K562 (cell line): Measurements from ENCODE around the gene MBD3L4.
"Not testable (repeated sequence)": the region's sequence is repeated elsewhere in the genome, so short reads cannot be mapped to it uniquely, and the experiment has no call there.

Source experiments
- CHD2 ChIP-seq: IDR thresholded peaks from 2 replicates; pipeline ENCODE4 v1.6.1; 2011; ENCODE audit warnings: low read depth, low read length
- CSDE1 ChIP-seq, 2 experiments: fragments of 450-650 bp; IDR thresholded peaks; 2 replicates each; pipeline ENCODE4 v1.6.1; 2016; ENCODE audit warnings: mild to moderate bottlenecking in 1 of 2
- DACH1 ChIP-seq: fragments of 450-650 bp; IDR thresholded peaks from 2 replicates; pipeline ENCODE4 v1.6.1; 2018; ENCODE audit not compliant: partially characterized antibody
- EZH2 ChIP-seq: IDR thresholded peaks from 2 replicates; pipeline ENCODE4 v1.6.1; 2012; ENCODE audit warnings: low read depth, mild to moderate bottlenecking, inconsistent platforms, low read length, borderline replicate concordance
- GATAD2A ChIP-seq: fragments of 450-650 bp; IDR thresholded peaks from 2 replicates; pipeline ENCODE4 v1.6.1; 2017
- KDM1A ChIP-seq, 2 experiments: fragments of 450-650 bp; IDR thresholded peaks; 2 replicates each; pipeline ENCODE4 v1.6.1; 2016; ENCODE audit warnings: mild to moderate bottlenecking in 2 of 2
- MTA1 ChIP-seq: fragments of 450-650 bp; IDR thresholded peaks from 2 replicates; pipeline ENCODE4 v1.6.1; 2017; ENCODE audit warnings: borderline replicate concordance
- POLR2A ChIP-seq: fragments of 450-650 bp; conservative IDR thresholded peaks from 2 replicates; pipeline ENCODE4 v1.6.1; 2016
- POLR2AphosphoS5 ChIP-seq: IDR thresholded peaks from 2 replicates; pipeline ENCODE4 v1.6.1; 2011; ENCODE audit warnings: mild to moderate bottlenecking, low read depth, low read length, moderate library complexity; ENCODE audit not compliant: control insufficient read depth, insufficient read depth
- TEAD2 ChIP-seq: fragments of 450-650 bp; IDR thresholded peaks from 2 replicates; pipeline ENCODE4 v1.6.1; 2016; ENCODE audit warnings: missing genetic modification characterization, control low read depth, missing compliant biosample characterization
- ZFP1 ChIP-seq: fragments of 450-650 bp; formaldehyde crosslinking; IDR thresholded peaks from 2 replicates; pipeline ENCODE4 v1.4.0; 2020; ENCODE audit warnings: mild to moderate bottlenecking, mixed read lengths
- ZNF175 ChIP-seq: fragments of 200-800 bp; sonication (Bioruptor generic); IDR thresholded peaks from 2 replicates; pipeline ENCODE4 v1.6.1; 2016; ENCODE audit warnings: low read depth, mild to moderate bottlenecking, missing genetic modification characterization, missing compliant biosample characterization
- TF ChIP-seq, protein P1 (sequence below): fragments of 450-650 bp; formaldehyde crosslinking; IDR thresholded peaks from 2 replicates; pipeline ENCODE4 v1.4.0; 2022; ENCODE audit warnings: missing genetic modification characterization
- TF ChIP-seq, protein P2 (sequence below), 3 experiments: IDR thresholded peaks in 2 of 3; conservative IDR thresholded peaks in 1 of 3; 2 replicates each; pipeline ENCODE4 v1.5.1; 2011 to 2012; ENCODE audit warnings: low read length in 3 of 3, mild to moderate bottlenecking in 3 of 3, control low read depth in 2 of 3, improper control_type of control experiment in 1 of 3, inconsistent platforms in 1 of 3, low read depth in 1 of 3, mixed read lengths in 1 of 3, moderate library complexity in 1 of 3; ENCODE audit not compliant: insufficient read depth in 2 of 3

DNA sequence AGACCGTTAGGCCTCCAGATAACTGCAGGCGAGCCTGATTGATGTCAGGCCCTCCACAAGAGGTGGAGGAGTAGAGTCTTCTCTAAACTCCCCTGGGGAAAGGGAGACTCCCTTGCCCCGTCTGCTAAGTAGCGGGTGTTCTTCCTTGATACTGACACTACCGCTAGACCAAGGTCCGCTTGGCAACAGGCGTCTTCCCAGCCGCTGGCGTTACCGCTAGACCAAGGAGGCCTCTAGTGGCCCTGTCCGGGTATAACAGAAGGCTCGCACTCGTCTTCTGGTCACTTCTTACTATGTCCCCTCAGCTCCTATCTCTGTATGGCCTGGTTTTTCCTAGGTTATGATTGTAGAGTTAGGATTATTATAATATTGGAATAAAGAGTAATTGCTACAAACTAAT is 27.1 kb upstream of the MBD3L4 start:
- TF ChIP-seq GATAD2A; CSDE1 (IDR thresholded peaks at IDR 0.05); CHD2; MTA1; DACH1; ZFP1 (CRISPR knock-in tag); EZH2; ZNF175; POLR2A; KDM1A (IDR thresholded peaks at IDR 0.05); TEAD2 (tag); POLR2AphosphoS5: not testable (repeated sequence)
- TF ChIP-seq, protein P1, sequence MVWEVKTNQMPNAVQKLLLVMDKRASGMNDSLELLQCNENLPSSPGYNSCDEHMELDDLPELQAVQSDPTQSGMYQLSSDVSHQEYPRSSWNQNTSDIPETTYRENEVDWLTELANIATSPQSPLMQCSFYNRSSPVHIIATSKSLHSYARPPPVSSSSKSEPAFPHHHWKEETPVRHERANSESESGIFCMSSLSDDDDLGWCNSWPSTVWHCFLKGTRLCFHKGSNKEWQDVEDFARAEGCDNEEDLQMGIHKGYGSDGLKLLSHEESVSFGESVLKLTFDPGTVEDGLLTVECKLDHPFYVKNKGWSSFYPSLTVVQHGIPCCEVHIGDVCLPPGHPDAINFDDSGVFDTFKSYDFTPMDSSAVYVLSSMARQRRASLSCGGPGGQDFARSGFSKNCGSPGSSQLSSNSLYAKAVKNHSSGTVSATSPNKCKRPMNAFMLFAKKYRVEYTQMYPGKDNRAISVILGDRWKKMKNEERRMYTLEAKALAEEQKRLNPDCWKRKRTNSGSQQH: not testable (repeated sequence)
- TF ChIP-seq, protein P2, sequence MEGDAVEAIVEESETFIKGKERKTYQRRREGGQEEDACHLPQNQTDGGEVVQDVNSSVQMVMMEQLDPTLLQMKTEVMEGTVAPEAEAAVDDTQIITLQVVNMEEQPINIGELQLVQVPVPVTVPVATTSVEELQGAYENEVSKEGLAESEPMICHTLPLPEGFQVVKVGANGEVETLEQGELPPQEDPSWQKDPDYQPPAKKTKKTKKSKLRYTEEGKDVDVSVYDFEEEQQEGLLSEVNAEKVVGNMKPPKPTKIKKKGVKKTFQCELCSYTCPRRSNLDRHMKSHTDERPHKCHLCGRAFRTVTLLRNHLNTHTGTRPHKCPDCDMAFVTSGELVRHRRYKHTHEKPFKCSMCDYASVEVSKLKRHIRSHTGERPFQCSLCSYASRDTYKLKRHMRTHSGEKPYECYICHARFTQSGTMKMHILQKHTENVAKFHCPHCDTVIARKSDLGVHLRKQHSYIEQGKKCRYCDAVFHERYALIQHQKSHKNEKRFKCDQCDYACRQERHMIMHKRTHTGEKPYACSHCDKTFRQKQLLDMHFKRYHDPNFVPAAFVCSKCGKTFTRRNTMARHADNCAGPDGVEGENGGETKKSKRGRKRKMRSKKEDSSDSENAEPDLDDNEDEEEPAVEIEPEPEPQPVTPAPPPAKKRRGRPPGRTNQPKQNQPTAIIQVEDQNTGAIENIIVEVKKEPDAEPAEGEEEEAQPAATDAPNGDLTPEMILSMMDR (IDR thresholded peaks at IDR 0.05 in 2 of 3, conservative IDR thresholded peaks at IDR 0.05 in 1 of 3; ENCODE audit: insufficient read depth in 2 of 3, low read depth in 1 of 3, low read length in 3 of 3): peak; percentile 46 to 57 (median 47); a peak in 5 of 6 replicates
